ENCODE measurements around the gene KTN1.
A peak's percentile ranks its signal among the peaks of the same experiment; 100 is the strongest.

The KTN1 gene

DNA sequence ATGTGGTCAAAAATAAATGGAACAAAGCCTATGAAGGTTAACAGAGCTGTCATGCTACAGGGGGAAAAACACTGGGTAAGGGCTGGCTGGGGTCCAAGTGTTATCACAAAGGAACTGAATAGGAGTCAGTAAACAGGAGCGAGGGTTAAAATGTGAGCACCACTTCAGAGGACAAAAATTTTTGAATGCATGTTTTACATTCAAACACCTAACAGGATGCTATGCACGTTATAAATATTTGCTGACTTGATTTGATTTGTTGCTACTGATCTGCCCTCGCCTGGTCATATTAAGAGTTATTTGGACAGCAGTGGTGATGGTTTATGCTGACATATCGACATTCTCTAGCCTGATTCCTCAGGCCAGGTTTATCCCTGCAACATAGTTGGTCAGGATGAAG is 7.4 kb upstream of the KTN1 start:
- no peak overlapping the region for H3K4me3 ChIP-seq (ENCODE audit: low read length)
- no peak for DNase-seq (ENCODE audit: low read depth, low spot score)

DNA sequence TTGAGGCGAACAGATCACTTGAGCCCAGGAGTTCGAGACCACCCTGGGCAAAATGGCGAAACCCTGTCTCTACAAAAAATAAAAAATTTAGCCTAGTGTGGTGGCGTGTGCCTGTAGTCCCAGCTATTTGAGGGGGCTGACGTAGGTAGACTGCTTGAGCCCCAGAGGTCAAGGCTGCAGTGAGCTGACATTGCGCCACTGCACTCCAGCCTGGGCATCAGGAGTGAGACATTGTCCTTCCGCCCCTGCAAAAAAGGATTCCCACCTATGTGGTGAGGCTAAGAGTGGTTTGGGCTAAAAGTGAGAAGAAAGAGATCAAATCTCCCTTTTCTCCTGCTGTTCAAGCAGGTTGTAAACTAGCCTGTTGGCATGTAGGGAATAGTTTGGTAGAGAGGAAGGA is 5.0 kb upstream of the KTN1 start:
- DNase-seq (ENCODE audit: low read depth, low spot score) = no peak
- no peak overlapping the region for H3K4me3 ChIP-seq (ENCODE audit: low read length)

DNA sequence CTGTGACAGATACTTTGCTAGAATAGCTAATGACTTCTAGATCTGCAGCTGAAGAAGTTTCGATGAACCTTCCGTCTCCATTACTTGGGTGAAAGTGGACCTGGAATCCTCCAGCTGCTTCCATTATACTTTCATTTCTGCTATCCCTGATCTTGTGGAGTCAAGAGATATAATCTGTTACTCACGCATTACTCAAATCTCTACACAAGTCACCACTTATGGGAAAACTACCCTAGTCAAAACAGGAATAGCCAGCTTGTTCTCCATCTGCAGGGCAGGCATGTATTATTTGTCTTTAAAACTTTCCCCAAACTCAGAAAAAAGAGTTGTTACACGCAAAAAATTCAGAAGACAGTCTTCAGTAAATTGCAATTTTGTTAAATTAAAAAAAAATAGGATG is 2.8 kb upstream of the KTN1 start:
- DNase-seq (ENCODE audit: low read depth, low spot score) = no peak
- no peak overlapping the region for H3K4me3 ChIP-seq (ENCODE audit: low read length)

DNA sequence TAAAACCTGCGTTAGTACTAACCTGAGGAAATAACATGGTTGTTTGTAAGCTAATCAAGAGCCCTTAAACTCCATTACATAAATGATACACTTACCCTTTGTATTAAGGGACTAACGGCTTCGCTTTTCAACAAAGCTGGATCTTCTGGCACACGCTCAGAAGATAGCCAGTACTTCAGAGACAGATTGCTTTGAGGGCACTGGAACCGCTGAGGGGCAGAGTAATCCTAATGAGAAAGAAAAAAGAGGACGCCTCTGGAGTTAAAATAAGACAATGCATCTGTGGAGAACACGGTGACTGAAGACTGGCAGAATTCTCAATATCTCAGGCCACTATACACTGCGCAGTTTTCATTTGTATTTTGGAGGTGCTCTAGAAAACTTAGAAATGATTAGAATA is 1.5 kb upstream of the KTN1 start:
- no peak for DNase-seq (ENCODE audit: low read depth, low spot score)
- no peak overlapping the region for H3K4me3 ChIP-seq (ENCODE audit: low read length)

DNA sequence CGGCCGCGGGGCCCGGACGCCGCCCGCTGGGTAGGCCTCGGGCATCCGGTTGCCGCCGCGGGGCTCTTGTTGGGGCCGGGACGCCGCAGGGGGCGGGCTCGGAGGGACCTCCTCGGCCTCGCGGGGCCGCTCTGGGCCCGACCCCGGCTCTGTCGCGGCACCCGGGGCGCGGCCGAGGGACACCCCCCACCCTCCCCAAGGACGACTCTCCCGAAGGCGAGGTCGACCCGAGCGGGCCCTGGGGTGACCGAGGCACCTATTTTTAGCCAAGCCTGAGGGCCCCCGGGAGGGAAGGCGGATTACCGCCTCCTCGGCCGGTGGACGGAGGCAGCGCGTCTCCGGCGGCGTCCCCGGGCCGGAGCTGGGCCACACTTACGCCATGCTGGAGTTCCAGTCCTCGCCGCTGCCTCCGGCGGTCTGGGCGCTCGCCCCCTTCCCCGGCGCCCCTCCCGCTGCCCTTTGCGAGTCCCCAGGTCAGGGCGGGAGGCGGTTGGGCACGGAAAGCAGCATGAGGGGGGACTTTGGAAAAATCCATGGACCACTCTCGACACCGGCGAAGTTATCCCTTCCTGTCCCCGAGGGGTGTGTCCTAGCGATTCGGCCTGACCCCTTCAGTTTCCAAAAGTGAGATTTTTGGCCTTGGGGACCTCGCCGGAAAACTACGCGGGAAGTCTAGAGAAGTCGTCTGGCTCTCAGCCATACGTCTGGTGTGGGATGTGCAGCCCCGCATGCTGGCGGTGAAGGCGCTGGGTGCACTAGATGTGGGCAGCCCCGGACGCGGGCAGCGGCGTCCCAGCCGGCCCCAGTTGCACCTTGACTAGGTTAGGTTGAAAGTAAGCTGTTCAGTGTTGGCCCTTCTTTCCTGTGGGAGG is 699 bp downstream of the KTN1 start:
- H3K4me3 ChIP-seq (ENCODE audit: low read length) = peak overlapping the region; percentile 79
- DNase-seq (ENCODE audit: low read depth, low spot score) = peak; percentile 45

DNA sequence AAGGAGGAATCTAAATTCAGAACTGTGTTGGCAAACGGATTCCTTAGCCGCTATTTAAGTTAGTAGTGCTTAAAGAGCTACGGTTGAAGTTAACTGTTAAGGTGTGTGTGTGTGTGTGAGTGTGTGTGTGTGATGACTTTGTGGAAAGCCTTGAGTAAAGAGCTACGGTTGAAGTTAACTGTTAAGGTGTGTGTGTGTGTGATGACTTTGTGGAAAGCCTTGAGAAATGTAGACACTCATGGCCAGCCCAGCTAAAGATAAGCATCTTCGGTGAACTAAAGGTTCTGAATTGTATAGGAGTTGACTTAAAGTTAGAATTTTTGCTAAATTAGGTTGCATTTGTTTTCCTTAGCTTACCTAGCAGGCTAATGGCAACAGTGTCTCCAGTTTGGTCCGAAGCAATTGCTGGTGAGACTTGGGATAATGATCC is 1.4 kb downstream of the KTN1 start:
- peak overlapping the region; percentile 79 for H3K4me3 ChIP-seq (ENCODE audit: low read length)
- DNase-seq (ENCODE audit: low read depth, low spot score) = no peak

DNA sequence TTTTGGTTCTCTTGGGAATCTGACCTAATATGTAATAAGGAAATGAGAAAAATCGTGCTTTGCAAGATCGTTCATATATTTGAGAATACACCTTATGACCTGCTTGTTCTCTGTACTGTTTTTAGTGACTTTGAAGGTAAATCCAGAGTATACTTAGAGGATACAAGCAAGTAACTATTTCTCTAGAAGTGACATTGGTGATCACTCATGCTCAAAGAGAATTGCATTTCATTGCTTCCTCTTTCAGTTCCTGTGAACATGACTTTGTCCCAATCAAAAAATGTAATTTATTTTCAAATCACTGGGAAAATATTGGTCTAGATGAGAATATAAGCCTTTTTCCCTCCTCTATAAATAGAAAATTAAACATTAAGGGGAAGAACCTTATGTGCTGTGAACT is 2.7 kb downstream of the KTN1 start:
- H3K4me3 ChIP-seq (ENCODE audit: low read length) = no peak overlapping the region
- DNase-seq (ENCODE audit: low read depth, low spot score) = no peak

DNA sequence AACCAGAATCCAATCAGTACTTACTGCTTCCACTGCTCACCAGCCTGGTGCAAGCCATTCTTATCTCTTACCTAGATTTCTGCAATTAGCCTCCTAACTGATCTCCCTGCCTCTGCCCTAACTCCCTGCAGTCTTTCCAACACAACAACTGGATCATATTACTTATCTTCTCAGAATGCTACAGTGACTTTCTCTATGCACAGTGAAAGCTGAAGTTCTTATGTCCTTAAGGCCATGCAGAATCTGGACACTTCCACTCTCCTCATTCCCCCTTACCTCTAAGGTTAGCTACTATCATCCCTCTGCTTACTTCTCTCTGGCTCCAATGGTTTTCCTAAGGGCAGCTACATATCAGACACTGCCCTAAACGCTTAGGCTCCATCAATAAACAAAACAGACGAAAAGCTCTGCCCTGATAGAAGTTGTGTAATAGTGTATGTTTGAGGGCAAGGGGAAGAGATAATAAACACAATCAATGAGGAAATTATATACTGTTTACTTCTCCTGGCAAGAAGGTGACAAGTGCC is 4.0 kb downstream of the KTN1 start:
- no peak overlapping the region for H3K4me3 ChIP-seq (ENCODE audit: low read length)
- no peak for DNase-seq (ENCODE audit: low read depth, low spot score)

DNA sequence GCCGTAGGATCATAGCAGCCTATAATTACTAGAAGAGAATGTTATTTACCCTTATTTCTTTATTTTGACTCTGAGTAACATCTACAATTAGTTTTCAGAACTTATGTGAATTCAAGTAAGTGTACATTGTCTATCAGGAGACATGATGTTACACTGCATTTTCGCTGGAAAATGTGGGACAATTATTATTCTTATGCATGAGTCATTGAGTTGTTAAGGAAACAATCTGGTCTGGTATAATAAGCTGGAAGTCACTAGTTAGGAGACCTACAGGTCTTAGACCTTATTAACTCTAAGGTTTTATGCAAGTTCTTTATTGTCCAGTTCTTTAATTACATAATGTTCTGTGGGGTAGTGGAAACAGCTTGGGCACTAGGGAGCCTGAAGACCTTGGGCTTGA is 5.8 kb downstream of the KTN1 start:
- no peak for DNase-seq (ENCODE audit: low read depth, low spot score)
- no peak overlapping the region for H3K4me3 ChIP-seq (ENCODE audit: low read length)

DNA sequence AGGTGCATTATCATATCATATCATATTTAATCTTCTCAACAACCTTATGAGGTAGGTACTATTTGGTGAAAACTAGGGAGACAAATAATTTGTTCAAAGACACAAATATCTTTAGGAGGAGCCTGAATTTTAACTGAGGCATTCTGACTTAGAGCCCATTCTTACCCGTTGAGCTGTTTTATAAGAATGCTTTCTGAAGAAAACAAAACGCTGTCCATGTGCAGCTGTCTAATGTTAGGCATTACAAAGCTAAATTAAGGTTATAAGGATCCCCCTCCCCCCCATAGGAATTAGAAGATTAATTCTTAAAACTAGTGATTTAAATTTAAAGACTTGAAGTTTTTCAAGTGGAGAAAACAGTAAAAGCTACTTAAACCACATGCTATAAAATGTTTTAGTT is 6.4 kb downstream of the KTN1 start:
- H3K4me3 ChIP-seq (ENCODE audit: low read length) = no peak overlapping the region
- no peak for DNase-seq (ENCODE audit: low read depth, low spot score)

DNA sequence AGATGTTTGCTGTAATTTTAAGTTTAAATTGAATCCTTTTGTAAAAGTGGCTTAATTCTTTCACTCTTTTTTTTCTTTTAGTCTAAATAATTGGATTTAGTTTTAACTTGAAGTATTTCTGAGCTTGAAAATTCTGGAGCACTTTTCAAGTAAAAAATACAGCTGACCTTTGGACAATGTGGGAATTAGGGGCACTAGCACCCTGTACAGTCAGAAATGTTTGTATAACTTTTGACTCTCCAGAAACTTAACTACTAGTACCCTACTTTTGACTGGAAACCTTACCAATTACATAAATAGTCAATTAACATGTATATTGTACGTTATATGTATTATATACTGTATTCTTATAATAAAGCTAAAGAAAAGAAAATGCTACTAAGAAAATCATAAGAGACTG is 7.8 kb downstream of the KTN1 start:
- no peak overlapping the region for H3K4me3 ChIP-seq (ENCODE audit: low read length)
- DNase-seq (ENCODE audit: low read depth, low spot score) = no peak

DNA sequence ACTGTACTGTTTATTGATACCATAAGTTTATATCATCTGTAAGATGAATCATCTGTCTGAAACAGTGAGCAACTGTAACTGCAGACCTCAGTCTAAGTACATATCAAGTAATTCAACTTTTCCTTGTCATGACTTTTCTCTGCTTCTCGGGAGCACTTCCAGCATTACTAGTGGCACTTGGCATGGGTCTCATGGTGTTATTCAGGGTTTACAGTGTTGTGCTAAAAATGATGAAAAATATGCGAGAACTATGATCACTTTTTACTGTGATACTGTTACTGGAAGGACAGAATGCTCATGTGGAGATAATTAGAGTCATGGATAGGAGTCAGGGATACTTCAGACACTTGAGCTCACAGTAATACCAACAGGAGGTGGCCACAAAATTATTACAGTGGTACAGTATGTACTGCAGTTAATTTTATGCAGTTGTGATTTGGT is 8.3 kb downstream of the KTN1 start:
- DNase-seq (ENCODE audit: low read depth, low spot score) = no peak
- no peak overlapping the region for H3K4me3 ChIP-seq (ENCODE audit: low read length)

DNA sequence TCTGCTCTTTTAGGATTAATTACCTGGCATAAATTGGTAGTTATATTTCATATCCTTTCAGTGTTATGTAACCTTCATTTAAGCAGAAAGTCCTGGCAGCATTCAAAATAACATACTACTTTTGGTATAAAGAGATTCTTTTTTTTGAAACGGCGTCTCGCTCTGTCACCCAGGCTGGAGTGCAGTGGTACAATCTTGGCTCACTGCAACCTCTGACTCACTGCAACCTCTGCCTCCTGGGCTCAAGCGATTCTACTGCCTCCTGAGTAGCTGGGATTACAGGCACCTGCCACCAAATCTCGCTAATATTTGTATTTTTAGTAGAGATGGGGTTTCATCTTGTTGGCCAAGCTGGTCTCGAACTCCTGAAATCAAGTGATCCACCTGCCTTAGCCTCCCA is 9.2 kb downstream of the KTN1 start:
- no peak for DNase-seq (ENCODE audit: low read depth, low spot score)
- no peak overlapping the region for H3K4me3 ChIP-seq (ENCODE audit: low read length)

DNA sequence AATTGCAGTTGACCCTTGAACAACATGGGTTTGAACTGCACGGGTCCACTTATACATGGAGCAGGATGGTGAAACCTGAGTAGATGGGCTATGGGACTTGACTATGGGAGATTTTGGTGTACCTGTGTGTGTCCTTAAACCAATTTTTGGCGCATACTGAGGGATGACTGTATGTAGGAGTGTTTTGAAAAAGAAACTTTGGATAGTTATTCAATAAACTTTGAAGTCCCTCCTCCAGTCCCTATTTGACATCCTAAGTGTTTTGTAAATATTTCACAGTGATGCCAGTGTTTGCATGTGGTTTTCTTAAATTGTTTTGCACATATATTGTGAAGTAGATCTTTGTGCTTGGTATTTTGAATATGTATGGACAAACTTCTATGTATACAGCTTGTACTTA is 12.4 kb downstream of the KTN1 start:
- no peak overlapping the region for H3K4me3 ChIP-seq (ENCODE audit: low read length)
- no peak for DNase-seq (ENCODE audit: low read depth, low spot score)

DNA sequence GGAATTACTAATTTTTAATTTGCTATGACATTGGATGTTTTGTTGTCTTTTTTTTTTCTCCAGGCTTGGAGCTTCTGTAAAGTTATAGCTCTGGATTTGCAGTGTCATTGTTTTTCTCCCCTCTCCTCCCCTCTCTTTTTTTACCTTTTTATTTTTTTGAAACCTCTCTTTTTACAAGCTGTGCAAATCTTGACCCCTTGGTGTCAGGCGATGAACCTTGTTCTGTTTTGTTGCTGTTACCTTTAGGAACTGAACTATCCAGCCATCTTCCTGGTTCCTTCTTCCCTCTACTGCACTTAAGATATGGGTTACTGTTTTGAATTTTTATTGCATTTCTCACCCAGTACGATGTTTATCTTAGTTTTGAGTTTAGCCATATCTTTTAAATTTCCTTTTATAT is 13.7 kb downstream of the KTN1 start:
- no peak overlapping the region for H3K4me3 ChIP-seq (ENCODE audit: low read length)
- no peak for DNase-seq (ENCODE audit: low read depth, low spot score)

DNA sequence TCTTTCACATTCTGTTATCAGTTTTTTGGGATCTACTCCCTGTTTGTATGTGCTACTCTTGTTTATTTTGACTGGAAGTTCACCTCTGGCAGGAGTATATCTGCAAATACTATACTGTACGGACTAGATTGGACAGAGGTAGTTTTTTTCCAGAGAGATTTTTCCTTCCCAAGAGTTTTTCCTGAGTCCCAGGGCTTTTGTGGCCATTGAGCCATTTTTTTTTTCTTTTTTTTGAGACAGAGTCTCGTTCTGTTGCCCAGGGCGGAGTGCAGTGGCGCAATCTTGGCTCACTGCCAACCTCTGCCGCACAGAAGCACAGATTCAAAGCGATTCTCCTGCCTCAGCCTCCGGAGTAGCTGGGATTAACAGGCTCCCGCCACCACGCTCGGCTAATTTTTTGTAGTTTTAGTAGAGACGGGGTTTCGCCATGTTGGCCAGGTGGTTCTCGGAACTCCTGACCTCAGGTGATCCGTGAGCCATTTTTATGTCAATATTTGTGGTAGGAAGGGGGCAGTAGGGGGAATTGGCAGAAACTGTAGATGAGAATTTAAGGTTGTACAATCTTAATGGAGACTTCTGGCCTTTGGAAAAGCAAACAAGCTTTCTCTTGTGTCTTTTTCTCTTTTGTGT is 19.4 kb downstream of the KTN1 start:
- H3K4me3 ChIP-seq (ENCODE audit: low read length) = no peak overlapping the region
- DNase-seq (ENCODE audit: low read depth, low spot score) = no peak

DNA sequence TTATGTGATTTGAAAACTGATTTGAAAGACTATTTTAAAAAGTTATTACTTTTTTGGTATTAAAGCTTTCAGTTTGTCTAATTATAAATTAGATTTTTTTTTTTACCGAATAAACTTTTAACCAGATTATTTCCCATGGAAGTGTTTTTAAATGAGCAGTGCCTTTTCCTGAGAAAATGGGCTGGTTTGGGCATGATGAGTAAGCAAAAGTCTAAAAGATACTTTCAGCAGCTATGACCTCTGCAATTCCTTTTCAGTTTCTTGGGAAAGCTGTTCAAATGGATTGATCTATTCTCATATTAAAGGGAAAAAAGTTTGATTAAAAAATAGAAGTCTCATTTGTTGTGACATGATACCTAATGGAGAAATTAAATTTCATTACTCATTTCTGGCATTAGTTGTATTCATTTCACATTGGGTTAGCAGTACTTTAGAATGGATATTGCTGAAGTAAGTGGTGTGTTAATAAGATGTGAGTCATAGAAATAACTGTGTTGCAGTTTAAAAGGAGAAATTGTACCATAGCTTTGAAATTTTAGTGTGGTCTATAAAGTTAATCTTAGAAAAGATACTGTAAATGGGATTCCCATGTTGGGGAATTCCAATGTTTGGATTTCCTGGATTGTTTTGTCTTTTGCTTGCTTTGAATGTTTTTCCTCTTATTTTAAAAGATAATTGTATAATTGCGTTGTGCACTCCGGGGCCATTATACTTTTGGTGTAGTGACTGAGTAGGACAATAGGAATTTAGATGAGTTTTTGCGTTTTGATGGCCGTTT is 21.0 kb downstream of the KTN1 start:
- no peak overlapping the region for H3K4me3 ChIP-seq (ENCODE audit: low read length)
- DNase-seq (ENCODE audit: low read depth, low spot score) = no peak

DNA sequence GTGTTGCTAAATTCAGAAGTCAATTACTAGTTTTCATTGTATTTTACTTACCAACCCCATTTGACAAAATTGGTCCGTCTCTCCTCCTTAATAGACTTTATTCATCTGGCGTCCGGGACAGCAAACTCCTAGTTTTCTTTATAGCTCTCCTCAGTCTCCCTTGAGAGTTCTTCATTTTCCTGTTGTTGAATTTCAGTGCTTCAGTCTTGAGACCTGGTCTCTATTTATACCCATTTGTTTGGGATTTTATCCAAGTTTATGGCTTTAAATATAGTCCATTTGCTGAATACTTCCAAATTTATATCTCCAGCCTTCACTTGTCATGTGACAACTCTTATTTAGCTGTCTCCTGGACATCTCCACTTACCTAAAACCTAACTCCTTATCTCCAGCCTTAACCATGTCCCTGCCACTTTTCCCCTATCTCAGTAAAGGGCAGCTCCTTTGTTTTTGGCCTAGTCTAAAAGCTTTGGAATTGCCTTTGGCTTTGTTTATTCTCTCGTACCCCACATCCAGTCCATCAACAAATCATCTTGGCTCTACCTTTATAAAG is 23.5 kb downstream of the KTN1 start:
- H3K4me3 ChIP-seq (ENCODE audit: low read length) = no peak overlapping the region
- DNase-seq (ENCODE audit: low read depth, low spot score) = no peak

DNA sequence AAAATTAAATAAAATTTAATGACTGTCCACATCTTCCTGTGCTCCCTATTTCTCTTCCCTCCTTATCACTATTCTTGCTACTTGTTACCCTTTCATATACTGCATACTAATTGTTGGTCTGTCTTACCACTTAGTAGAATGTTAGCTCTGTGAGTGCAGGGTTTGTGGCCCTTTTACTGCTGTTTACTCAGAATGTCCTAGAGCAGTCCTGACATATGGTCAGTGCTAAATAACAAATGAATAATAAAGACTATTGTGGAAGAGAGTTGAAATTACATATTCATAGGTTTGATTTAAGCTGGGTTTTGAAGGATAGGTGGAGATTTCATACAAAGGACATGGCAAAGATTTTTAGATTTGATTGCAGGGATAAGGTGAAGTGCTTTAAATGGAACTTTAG is 24.5 kb downstream of the KTN1 start:
- no peak for DNase-seq (ENCODE audit: low read depth, low spot score)
- H3K4me3 ChIP-seq (ENCODE audit: low read length) = no peak overlapping the region
